GM21447 (cell line): ENCODE results near the gene EDEM1.

ENCODE experiments used
- ATAC-seq: cut with Tn5 transposase; IDR thresholded peaks from one replicate; pipeline ENCODE4 v1.9.1; 2021; ENCODE audit not compliant: unreplicated experiment

The EDEM1 gene

DNA sequence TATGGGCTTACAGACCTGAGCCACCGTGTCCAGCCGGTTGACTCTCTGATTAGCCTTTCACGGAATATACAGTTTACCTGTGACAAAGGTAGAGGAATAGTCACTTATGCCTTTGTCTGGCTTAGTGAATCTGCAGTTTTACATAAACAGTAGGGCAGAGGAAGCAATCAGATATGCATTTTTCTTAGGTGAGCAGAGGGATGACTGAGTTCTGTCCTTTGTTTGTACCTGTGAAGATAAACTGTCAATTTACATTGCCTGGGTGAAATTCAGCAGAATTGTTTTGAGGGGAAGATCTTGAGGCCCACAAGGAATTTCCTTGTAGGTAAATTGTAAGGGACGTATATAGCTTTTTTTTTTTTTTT lies 10.8 kb downstream of the EDEM1 start:
- no peak for ATAC-seq

- peak; percentile 31 for ATAC-seq
These were observed 11.7 kb downstream of the EDEM1 start for GRCh38 chr3:5198986-5199731.

DNA sequence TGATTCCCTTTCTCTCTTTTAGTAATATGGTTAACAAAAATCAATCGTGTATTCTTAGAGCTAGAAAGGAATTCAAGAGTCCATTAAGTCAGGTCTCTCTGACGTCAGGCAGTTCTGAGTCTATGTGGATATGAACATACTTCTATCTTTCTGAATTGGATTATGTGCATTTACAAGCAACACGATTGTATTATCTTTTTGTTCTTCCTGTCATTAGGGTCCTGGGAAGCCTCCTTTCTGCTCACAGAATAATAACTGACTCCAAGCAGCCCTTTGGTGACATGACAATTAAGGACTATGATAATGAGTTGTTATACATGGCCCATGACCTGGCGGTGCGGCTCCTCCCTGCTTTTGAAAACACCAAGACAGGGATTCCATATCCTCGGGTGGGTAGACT lies 14.0 kb downstream of the EDEM1 start:
- no peak for ATAC-seq

GRCh38 chr3:5202222-5202621 lies 14.7 kb downstream of the EDEM1 start:
- no peak for ATAC-seq

DNA sequence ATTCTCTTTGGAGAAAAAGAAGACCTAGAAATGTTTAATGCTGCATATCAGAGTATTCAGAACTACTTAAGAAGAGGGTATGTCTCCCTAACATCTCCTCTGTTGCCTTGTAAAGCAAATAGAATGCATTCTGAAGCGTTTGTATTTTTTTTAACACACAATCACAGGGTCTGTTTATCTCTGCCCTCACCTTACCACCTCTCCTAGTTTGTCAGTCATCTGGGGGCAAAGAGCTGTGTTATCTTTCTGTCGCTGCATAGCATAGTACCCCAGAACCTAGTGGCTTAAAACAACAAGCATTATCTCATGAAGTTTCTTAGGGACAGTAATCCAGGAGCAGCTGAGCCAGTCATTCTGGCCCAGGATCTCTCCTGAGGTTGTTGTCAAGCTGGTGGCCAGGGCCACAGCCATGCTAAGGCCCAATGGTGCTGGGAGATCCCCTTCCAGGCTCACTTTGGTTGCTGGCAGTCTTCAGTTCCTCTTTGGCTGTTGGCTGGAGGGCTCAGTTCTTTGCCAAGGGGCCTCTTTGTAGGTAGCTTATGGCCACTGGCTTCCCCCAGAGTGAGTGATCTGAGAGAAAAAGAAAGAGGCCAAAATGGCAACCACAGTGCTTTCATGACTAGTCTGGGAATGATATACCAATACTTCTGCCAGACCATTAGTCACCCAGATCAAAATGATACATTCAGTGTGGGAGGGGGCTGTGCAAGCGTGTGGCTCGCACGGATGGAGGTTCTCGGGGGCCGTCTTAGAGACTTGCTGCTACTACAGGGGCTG lies 17.8 kb downstream of the EDEM1 start:
- ATAC-seq = peak; percentile 97

- ATAC-seq = no peak
These were observed 23.4 kb downstream of the EDEM1 start for GRCh38 chr3:5210926-5211325.

GRCh38 chr3:5212628-5213573 lies 25.4 kb downstream of the EDEM1 start:
- ATAC-seq = no peak

DNA sequence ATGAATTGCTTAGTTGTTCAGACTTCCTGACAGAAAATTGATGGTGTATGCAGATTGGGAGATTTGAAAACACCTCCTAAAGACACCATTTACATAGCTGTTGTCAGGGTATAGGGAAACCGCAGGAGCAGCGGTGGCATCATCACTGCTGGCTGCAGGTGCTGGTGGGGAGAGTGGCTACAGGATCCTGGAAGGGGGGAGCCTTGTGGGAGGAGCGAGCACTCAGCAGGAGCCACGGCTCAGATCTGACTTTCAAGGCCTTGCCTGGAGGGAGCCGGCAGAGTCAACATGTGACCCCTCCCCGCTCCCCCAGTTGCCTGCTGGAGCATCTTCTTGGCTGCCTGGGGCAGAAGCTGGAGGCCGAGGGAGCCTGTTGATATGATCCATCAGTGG lies 26.1 kb downstream of the EDEM1 start:
- ATAC-seq = no peak

DNA sequence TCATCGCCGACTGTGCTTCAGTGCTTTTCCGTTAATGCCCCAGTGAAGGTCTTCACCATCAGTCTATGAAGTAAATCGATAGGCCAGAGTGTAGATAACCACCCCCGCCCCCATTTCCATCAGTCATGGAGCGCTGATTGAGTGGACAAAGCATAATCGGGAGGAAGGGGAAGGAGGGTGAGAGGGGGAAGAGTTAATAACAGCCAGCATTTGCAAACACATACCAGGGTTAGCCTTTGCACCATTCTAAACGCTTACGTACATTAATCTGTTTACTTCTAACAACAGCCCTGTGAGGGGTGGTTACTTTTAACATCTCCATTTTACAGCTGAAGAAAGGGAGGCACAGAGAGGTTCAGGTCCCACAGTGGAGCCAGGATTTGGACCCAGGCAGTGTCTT lies 26.8 kb downstream of the EDEM1 start:
- ATAC-seq = no peak

DNA sequence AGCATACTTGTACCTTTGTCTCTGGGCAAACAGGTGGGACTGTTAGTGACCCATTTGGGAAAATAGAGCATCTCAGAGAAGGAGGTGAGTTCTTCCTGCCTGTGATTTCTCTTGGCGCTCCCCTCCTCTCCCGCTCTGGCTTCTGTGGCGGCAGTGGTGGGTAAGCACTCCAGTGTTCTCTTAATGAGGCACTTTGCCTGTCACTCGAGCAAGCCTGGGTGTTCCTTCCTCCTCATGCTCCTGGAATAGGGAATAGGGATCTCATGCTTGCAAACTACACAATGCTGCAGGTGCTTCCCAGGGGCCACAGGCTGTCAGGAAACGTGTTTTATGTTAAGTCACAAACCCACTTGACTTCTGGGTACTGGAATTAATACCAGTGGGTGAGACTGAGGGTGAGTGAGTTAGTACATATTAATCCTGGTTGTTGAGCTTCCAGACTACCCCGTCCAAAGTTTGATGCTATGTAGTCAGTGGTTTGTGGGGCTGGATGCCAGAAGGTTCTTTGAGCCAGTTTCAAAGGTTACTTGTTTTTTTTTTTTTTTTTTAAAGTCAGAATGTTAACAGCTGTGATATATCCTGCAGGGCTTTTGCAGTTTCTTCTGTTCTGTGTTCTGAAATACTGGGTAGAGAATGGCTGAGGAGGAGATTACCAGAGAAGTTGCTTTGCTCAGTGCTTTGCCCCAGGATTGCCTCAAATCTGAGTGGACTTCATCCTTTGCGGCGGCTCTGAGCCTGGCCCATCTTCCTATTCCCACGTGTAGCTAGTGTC lies 30.5 kb downstream of the EDEM1 start:
- ATAC-seq = no peak

- no peak for ATAC-seq
These were observed 31.3 kb downstream of the EDEM1 start for GRCh38 chr3:5218815-5219214.

GRCh38 chr3:5219216-5219615 lies 31.7 kb downstream of the EDEM1 start:
- no peak for ATAC-seq

DNA sequence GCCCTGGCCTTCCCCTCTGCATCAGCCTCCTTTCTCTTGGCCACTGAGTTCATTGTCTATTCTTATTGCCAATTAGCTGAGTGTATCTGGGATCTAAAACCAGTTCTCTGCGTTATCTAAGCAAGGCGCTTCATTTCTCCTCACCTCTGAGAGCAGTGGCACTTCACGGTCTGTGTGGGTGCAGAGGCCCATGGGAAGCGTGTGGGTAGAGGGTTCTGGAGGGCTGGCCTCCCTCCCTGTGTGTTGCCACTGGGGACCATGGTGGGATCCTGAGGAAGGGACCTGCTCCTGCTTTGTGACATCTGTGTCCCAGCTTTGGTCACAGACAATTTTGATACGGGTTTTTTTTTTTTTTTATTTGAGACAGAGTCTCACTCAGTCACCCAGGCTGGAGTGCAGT lies 32.7 kb downstream of the EDEM1 start:
- no peak for ATAC-seq

- no peak for ATAC-seq
These were observed 33.3 kb downstream of the EDEM1 start for GRCh38 chr3:5220667-5221431.

DNA sequence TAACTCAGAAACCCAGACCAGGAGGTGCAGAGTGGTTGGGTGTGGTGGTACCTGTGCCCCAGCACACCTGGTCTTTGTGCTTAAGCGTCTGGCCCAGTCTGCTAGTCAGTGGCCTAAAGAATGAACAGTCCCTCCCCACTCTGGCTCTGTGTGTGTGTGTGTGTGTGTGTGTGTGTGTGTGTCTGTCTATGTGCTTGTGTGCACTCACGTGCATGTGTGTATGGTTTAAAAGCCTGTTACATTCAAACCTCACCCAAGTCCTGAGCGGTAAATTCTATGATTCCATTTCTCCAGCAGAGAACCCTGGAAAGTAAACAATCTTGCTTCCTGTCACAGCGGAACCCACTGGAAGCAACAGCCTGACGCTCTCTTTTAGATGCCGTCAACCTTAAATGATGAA lies 34.2 kb downstream of the EDEM1 start:
- ATAC-seq = no peak

DNA sequence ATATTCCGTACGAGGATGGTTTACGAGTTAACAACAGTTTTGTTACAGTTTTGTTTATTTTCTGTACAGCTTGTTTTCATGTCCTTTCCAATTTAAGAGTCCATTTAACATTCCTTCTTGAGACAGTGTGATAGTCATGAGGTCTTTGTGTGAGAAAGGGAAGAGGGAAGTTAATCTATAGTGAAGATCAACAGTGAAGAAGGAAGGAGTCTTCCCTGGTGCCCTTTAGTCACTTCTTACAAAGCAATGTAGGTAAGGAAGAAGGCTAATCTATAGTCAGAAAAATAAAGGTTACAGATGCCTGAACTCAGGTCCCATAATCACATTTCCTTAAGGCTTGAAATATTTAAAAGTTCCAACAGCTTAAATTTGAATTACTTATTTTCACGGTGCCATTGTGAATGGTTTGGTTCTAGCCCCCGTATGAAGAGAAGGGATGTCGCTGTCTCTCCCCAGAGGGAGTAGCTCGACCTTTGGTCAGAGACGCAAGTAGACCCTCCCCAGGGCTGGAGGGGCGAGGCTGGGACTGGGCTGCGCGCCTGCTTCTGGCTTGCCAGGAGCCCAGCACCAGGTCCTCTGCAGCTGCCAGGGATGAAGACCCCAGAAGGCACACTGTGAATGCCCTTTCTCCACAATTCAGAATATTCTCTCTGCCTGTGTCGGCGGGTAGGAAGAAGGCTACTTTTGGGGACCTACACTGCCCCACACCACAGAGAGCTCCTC lies 34.9 kb downstream of the EDEM1 start:
- ATAC-seq = no peak

- no peak for ATAC-seq
These were observed 39.3 kb downstream of the EDEM1 start for GRCh38 chr3:5226783-5227182.

DNA sequence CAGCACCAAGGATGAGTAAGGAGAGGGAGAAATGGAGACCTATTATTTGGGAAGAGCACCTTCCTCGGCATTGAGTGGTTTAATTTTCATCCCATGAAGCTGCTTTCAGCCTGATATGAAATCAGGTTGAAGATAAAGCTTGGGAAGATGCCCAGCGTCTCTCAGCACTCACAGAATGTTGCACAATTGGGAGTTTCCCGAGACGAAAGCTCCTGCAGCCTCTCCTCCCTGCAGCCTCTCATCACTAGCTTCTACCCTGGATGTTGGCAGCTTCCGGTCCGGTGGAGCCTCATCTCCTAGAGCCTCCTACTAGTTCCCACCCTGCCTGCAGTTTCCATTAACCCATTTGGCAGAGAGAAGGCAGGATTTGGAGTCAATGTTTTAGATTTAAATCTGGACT lies 40.3 kb downstream of the EDEM1 start:
- no peak for ATAC-seq

- no peak for ATAC-seq
These were observed 41.9 kb downstream of the EDEM1 start for GRCh38 chr3:5229414-5229813.
